ENCODE data around the gene SEC14L1.
"Not testable (repeated sequence)": the region's sequence is repeated elsewhere in the genome, so short reads cannot be mapped to it uniquely, and the experiment has no call there.

SEC14L1 gene

GRCh38 chr17:77146246-77146632 lies 5.5 kb downstream of the SEC14L1 start:
- no peak for DNase-seq (ENCODE audit: low read depth)
- H3K4me3 ChIP-seq (ENCODE audit: low read length): peak overlapping the region; percentile 20; the same call in 1 of the 2 replicates
- no peak for TF ChIP-seq CTCF (conservative IDR thresholded peaks at IDR 0.05; ENCODE audit: low read length)

- DNase-seq (ENCODE audit: low read depth): no peak
- no peak for TF ChIP-seq CTCF (conservative IDR thresholded peaks at IDR 0.05; ENCODE audit: low read length)
- no peak overlapping the region for H3K4me3 ChIP-seq (ENCODE audit: low read length)
Measured at GRCh38 chr17:77146882-77147281, 6.1 kb downstream of the SEC14L1 start.

- no peak for DNase-seq (ENCODE audit: low read depth)
- no peak for TF ChIP-seq CTCF (conservative IDR thresholded peaks at IDR 0.05; ENCODE audit: low read length)
- H3K4me3 ChIP-seq (ENCODE audit: low read length): no peak overlapping the region
Measured at GRCh38 chr17:77147357-77147801, 6.6 kb downstream of the SEC14L1 start.

- DNase-seq (ENCODE audit: low read depth): no peak
- peak overlapping the region; percentile 10; the same call in 1 of the 2 replicates for H3K4me3 ChIP-seq (ENCODE audit: low read length)
- no peak for TF ChIP-seq CTCF (conservative IDR thresholded peaks at IDR 0.05; ENCODE audit: low read length)
Measured at GRCh38 chr17:77148077-77148939, 7.5 kb downstream of the SEC14L1 start.

GRCh38 chr17:77148940-77149510 lies 8.3 kb downstream of the SEC14L1 start:
- no peak overlapping the region; the same call in 1 of the 2 replicates for H3K4me3 ChIP-seq (ENCODE audit: low read length)
- TF ChIP-seq CTCF (conservative IDR thresholded peaks at IDR 0.05; ENCODE audit: low read length): no peak
- DNase-seq (ENCODE audit: low read depth): peak; percentile 40

GRCh38 chr17:77150196-77150595 lies 9.4 kb downstream of the SEC14L1 start:
- TF ChIP-seq CTCF (conservative IDR thresholded peaks at IDR 0.05; ENCODE audit: low read length): no peak
- no peak for DNase-seq (ENCODE audit: low read depth)
- H3K4me3 ChIP-seq (ENCODE audit: low read length): no peak overlapping the region

GRCh38 chr17:77151186-77151585 lies 10.4 kb downstream of the SEC14L1 start:
- no peak for TF ChIP-seq CTCF (conservative IDR thresholded peaks at IDR 0.05; ENCODE audit: low read length)
- H3K4me3 ChIP-seq (ENCODE audit: low read length): no peak overlapping the region
- peak; percentile 64 for DNase-seq (ENCODE audit: low read depth)

- not testable (repeated sequence) for DNase-seq (ENCODE audit: low read depth); H3K4me3 ChIP-seq (ENCODE audit: low read length)
Measured at GRCh38 chr17:77152056-77152455, 11.3 kb downstream of the SEC14L1 start.

Measured in AG10803 (cell line).